Activated naive CD8-positive, alpha-beta T cell treated with anti-CD3 and anti-CD28 coated beads, Interleukin-2, amount 50 U/mL, for 24 hours (primary cell): ENCODE results near the gene ADAMTS12.
A peak's percentile ranks its signal among the peaks of the same experiment; 100 is the strongest.

ENCODE experiments used
- ATAC-seq: fragments of 150-1000 bp; cut with Tn5 transposase; one replicate; pipeline ENCODE4 v1.10.0; 2021
- DNase-seq: peaks from one replicate; pipeline ENCODE4 v3.0.0; 2021
- H3K27ac Mint-ChIP-seq: one replicate; pipeline ENCODE4 v1.8.0; 2021; ENCODE audit warnings: mild to moderate bottlenecking, mixed read lengths
- H3K27me3 Mint-ChIP-seq: one replicate; pipeline ENCODE4 v1.8.0; 2021; ENCODE audit warnings: mixed read lengths
- H3K36me3 Mint-ChIP-seq: one replicate; pipeline ENCODE4 v1.8.0; 2021; ENCODE audit warnings: low read depth, mixed read lengths
- H3K4me1 Mint-ChIP-seq: one replicate; pipeline ENCODE4 v1.8.0; 2021; ENCODE audit warnings: mixed read lengths
- H3K4me3 Mint-ChIP-seq: one replicate; pipeline ENCODE4 v1.8.0; 2021; ENCODE audit warnings: mild to moderate bottlenecking, moderate library complexity, mixed read lengths
- H3K9me3 Mint-ChIP-seq: one replicate; pipeline ENCODE4 v1.8.0; 2021; ENCODE audit warnings: mixed read lengths

Gene ADAMTS12, protein sequence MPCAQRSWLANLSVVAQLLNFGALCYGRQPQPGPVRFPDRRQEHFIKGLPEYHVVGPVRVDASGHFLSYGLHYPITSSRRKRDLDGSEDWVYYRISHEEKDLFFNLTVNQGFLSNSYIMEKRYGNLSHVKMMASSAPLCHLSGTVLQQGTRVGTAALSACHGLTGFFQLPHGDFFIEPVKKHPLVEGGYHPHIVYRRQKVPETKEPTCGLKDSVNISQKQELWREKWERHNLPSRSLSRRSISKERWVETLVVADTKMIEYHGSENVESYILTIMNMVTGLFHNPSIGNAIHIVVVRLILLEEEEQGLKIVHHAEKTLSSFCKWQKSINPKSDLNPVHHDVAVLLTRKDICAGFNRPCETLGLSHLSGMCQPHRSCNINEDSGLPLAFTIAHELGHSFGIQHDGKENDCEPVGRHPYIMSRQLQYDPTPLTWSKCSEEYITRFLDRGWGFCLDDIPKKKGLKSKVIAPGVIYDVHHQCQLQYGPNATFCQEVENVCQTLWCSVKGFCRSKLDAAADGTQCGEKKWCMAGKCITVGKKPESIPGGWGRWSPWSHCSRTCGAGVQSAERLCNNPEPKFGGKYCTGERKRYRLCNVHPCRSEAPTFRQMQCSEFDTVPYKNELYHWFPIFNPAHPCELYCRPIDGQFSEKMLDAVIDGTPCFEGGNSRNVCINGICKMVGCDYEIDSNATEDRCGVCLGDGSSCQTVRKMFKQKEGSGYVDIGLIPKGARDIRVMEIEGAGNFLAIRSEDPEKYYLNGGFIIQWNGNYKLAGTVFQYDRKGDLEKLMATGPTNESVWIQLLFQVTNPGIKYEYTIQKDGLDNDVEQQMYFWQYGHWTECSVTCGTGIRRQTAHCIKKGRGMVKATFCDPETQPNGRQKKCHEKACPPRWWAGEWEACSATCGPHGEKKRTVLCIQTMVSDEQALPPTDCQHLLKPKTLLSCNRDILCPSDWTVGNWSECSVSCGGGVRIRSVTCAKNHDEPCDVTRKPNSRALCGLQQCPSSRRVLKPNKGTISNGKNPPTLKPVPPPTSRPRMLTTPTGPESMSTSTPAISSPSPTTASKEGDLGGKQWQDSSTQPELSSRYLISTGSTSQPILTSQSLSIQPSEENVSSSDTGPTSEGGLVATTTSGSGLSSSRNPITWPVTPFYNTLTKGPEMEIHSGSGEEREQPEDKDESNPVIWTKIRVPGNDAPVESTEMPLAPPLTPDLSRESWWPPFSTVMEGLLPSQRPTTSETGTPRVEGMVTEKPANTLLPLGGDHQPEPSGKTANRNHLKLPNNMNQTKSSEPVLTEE (N-terminal part only)

DNA sequence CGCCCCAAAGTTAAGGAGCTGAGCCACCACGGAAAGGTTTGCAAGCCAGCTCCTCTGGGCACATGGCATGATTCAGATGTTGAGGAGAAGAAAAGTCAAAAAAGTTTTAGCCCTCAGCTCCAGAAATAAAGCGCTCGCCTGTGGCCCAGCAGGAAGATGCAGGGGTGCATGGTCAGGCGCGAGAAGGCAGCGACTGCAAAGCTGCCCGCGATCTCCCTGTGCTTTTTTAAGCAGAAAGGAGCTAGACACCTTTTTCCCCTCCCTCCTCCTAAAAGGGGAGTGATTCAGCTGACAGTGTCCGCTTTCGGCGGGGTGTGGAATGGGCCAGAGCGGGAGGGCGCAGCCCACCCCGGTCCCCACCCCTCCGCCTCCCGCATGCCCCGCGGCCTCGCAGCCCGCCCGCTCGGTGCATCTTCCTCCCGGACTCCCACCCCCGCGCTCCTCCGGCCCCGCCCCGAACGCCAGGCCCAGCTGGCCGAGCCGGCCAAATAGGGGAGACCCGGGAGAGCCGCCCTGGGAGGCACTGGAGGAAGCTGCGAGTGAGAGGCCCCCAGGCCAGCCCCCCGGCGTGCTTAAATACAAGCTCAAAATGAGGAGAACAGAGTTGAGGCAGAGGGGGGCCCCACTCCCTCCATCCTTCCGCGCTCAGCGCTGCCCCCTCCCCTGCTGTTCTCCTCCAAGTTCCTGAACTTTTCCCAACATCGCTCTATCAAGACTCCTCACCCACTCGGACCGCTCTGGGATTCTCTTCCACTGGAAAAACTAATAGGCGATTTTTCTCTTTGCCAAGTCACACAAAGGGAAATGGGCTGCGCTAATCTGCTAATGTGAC lies at the start of gene ADAMTS12:
ADAMTS12 (minus strand) TSS at position 203 of the 832 bp plus-strand sequence; CDS start at position 69, 134 bp downstream.
- Mint-ChIP-seq H3K27ac (no peak within 1 kb of the TSS), H3K27me3 (peaks cover 44% of the 10 kb centered on the region), H3K4me3 (peak within 1 kb of the TSS; percentile 29), H3K36me3 (no peaks in the 10 kb centered on the region), H3K9me3 (peaks cover 8% of the 10 kb centered on the region), H3K4me1 (no peaks in the 10 kb centered on the region)
- DNase-seq: peak; percentile 2
- ATAC-seq: no peak

DNA sequence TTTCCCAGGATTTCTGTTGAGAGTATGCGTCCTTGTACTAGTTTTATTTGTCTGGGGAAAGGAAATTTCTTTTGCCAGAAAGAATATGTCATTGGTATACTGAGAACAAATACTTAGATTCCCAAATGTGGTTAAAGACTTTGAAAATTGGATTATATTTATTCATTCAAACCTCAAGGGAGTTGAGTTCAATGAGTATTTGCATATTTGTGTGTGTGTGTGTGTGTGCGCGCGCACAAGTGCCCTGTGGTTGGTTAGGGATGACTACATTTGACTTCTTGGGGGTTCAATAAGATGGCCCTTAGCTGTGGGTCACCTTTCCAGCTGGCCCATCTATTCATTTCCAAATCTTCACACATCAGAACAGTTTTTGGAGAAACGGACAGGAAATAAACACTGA lies 49.3 kb upstream of the ADAMTS12 start:
- no peak for DNase-seq
- Mint-ChIP-seq H3K9me3 (no peaks in the 10 kb centered on the region), H3K36me3 (no peaks in the 10 kb centered on the region), H3K4me1 (no peaks in the 10 kb centered on the region), H3K4me3 (no peak overlapping the region), H3K27ac (no peak overlapping the region), H3K27me3 (peaks cover 42% of the 10 kb centered on the region)
- ATAC-seq: no peak

DNA sequence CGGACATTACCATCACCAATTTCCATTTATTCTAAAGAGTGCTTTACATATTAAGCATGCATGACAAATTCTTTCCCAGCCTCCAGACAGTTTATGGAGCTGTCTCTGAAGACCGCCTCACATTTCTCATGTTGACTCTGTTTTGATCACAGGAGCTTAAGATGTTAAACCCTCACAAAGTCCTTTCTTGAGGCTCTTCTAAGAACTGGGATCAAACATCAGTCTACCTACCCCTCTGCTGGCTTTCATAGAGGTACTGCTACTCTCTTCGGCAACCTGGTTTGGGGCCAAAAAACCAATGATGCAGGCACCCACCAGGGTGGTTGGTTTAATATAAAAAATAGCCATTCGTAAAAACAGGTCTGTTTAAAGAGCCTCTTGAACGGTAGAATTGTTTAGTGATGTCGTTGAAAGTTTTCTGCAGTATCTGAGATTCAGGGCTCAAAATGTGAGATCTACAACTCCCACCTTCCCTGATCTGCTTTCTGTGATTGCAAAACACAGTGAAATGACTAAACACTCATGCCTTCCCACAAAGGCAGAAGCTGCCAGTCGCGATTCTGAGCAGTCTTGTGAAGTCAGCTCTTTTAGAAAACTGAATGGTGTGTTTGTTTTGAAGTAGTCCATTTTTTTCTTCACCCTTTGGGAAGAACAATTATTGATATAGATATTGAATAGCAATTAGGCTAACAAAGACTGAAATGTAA lies 47.9 kb upstream of the ADAMTS12 start:
- no peak overlapping the region for H3K27ac Mint-ChIP-seq
- ATAC-seq: no peak
- no peaks in the 10 kb centered on the region for H3K4me1 Mint-ChIP-seq
- DNase-seq: no peak
- H3K9me3 Mint-ChIP-seq: no peaks in the 10 kb centered on the region
- no peak overlapping the region for H3K4me3 Mint-ChIP-seq
- H3K36me3 Mint-ChIP-seq: no peaks in the 10 kb centered on the region
- H3K27me3 Mint-ChIP-seq: peaks cover 49% of the 10 kb centered on the region

DNA sequence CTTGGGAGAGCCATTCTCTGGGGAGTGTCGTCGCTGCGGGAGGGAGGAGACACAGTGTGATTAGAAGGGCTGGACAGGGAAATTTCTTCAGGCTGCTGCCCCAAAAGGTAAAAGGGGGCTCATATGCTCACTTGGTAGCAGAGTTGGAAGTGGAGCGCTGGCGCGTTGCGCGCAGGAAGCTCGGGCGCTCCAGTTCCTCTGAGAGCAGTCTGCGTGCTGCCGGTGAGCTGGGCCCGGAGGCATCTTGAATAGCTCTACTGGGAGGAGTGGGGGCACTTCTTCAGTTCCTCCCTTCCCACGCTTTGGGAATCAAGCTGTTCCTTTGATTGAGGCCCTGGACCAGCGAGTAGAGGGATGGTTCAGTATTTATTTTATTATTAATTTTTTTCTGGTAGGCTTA lies 47.1 kb upstream of the ADAMTS12 start:
- H3K27ac Mint-ChIP-seq: no peak overlapping the region
- H3K27me3 Mint-ChIP-seq: peaks cover 48% of the 10 kb centered on the region

DNA sequence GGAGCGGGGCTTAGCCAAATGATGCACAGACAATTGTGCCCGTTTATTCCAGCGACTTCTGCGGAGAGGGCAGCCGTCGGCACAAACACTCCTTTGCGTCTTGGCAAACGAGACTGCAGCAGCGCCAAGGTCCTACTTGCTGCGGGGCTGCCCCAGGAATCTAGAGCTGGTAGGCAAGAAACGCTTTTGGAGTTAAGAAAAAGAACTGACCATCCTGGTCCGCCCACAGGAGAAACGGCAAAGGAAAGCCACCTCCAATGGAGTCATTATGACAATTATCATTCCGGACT lies 46.7 kb upstream of the ADAMTS12 start:
- ATAC-seq: no peak

More for the DNA sequence above, 47.1 kb upstream of the ADAMTS12 start:
- ATAC-seq (no peak), DNase-seq (no peak)
- Mint-ChIP-seq H3K9me3 (no peaks in the 10 kb centered on the region), H3K4me1 (no peaks in the 10 kb centered on the region), H3K4me3 (no peak overlapping the region), H3K36me3 (no peaks in the 10 kb centered on the region)

DNA sequence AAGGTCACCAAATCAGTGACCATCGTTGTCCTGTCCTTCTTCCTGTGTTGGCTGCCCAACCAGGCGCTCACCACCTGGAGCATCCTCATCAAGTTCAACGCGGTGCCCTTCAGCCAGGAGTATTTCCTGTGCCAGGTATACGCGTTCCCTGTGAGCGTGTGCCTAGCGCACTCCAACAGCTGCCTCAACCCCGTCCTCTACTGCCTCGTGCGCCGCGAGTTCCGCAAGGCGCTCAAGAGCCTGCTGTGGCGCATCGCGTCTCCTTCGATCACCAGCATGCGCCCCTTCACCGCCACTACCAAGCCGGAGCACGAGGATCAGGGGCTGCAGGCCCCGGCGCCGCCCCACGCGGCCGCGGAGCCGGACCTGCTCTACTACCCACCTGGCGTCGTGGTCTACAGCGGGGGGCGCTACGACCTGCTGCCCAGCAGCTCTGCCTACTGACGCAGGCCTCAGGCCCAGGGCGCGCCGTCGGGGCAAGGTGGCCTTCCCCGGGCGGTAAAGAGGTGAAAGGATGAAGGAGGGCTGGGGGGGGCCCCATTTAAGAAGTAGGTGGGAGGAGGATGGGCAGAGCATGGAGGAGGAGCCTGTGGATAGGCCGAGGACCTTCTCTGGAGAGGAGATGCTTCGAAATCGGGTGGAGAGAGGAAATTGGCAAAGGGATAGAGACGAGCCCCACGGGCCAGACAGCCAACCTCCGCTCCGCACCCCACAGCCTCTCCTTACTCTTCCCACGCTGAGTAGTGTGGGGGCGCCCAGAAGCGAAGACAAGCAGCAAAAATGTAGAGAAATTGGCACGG lies 46.1 kb upstream of the ADAMTS12 start:
- Mint-ChIP-seq H3K4me3 (no peak overlapping the region), H3K4me1 (no peaks in the 10 kb centered on the region), H3K27me3 (peaks cover 47% of the 10 kb centered on the region), H3K27ac (no peak overlapping the region), H3K36me3 (no peaks in the 10 kb centered on the region), H3K9me3 (no peaks in the 10 kb centered on the region)
- ATAC-seq: no peak
- no peak for DNase-seq

More for the DNA sequence above, 46.7 kb upstream of the ADAMTS12 start:
- H3K36me3 Mint-ChIP-seq: no peaks in the 10 kb centered on the region
- no peaks in the 10 kb centered on the region for H3K4me1 Mint-ChIP-seq
- no peak overlapping the region for H3K27ac Mint-ChIP-seq
- peaks cover 47% of the 10 kb centered on the region for H3K27me3 Mint-ChIP-seq
- DNase-seq: no peak
- H3K4me3 Mint-ChIP-seq: no peak overlapping the region
- no peaks in the 10 kb centered on the region for H3K9me3 Mint-ChIP-seq

DNA sequence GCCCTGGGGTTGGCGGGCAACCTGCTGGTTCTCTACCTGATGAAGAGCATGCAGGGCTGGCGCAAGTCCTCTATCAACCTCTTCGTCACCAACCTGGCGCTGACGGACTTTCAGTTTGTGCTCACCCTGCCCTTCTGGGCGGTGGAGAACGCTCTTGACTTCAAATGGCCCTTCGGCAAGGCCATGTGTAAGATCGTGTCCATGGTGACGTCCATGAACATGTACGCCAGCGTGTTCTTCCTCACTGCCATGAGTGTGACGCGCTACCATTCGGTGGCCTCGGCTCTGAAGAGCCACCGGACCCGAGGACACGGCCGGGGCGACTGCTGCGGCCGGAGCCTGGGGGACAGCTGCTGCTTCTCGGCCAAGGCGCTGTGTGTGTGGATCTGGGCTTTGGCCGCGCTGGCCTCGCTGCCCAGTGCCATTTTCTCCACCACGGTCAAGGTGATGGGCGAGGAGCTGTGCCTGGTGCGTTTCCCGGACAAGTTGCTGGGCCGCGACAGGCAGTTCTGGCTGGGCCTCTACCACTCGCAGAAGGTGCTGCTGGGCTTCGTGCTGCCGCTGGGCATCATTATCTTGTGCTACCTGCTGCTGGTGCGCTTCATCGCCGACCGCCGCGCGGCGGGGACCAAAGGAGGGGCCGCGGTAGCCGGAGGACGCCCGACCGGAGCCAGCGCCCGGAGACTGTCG lies 45.4 kb upstream of the ADAMTS12 start:
- Mint-ChIP-seq H3K27me3 (peaks cover 43% of the 10 kb centered on the region), H3K4me1 (no peaks in the 10 kb centered on the region), H3K9me3 (no peaks in the 10 kb centered on the region), H3K27ac (no peak overlapping the region), H3K4me3 (no peak overlapping the region), H3K36me3 (no peaks in the 10 kb centered on the region)
- ATAC-seq: no peak
- no peak for DNase-seq

DNA sequence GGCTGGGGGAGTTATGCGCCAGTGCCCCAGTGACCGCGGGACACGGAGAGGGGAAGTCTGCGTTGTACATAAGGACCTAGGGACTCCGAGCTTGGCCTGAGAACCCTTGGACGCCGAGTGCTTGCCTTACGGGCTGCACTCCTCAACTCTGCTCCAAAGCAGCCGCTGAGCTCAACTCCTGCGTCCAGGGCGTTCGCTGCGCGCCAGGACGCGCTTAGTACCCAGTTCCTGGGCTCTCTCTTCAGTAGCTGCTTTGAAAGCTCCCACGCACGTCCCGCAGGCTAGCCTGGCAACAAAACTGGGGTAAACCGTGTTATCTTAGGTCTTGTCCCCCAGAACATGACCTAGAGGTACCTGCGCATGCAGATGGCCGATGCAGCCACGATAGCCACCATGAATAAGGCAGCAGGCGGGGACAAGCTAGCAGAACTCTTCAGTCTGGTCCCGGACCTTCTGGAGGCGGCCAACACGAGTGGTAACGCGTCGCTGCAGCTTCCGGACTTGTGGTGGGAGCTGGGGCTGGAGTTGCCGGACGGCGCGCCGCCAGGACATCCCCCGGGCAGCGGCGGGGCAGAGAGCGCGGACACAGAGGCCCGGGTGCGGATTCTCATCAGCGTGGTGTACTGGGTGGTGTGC lies 44.7 kb upstream of the ADAMTS12 start, which contains the start of gene RXFP3:
RXFP3 (plus strand) TSS at position 6 of the 636 bp plus-strand sequence; CDS start at position 361, 355 bp downstream.
- H3K36me3 Mint-ChIP-seq: no peaks in the 10 kb centered on the region
- H3K4me1 Mint-ChIP-seq: no peaks in the 10 kb centered on the region
- H3K27ac Mint-ChIP-seq: no peak within 1 kb of the TSS
- peaks cover 43% of the 10 kb centered on the region for H3K27me3 Mint-ChIP-seq
- no peak for DNase-seq
- no peak within 1 kb of the TSS for H3K4me3 Mint-ChIP-seq
- no peak for ATAC-seq
- no peaks in the 10 kb centered on the region for H3K9me3 Mint-ChIP-seq

DNA sequence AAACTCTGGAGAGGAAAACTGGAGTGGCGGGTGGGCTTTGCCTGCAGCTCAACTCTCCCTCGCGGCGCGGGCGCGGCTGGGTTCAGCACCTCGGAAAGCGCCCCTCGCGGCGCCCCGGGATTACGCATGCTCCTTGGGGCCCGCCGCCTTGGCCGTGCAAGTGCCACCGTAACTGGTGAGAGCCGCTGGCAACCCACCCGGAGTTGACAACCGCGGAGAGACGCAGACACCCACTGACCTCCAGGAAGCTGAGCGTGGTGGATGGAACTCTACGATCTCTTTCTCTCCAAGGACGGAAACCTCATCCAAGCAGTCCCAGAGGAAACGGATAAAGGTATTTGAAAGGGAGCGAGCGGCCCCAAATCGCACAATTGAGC lies 44.2 kb upstream of the ADAMTS12 start:
- no peak overlapping the region for H3K4me3 Mint-ChIP-seq
- no peaks in the 10 kb centered on the region for H3K4me1 Mint-ChIP-seq
- peaks cover 43% of the 10 kb centered on the region for H3K27me3 Mint-ChIP-seq
- no peaks in the 10 kb centered on the region for H3K9me3 Mint-ChIP-seq
- DNase-seq: peak; percentile 62
- no peaks in the 10 kb centered on the region for H3K36me3 Mint-ChIP-seq
- ATAC-seq: no peak
- no peak overlapping the region for H3K27ac Mint-ChIP-seq

DNA sequence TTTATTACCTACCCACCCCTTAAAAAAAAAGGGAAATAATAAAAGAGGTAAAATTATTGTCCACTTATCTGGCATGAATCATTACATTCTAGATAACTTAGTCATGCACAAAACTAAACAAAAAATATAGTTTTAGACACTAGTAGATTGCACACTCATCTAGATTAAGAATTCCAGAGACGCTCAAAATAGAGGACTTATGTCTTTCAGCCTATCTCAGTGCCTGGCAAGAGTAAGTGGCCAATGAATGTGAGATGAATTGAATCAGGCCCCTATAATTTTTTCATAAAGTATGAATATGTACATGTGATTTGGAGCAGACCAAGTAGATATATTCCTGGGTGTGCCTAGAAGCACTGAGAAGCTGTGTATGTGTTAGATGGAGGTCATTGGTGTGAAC lies 42.4 kb upstream of the ADAMTS12 start:
- Mint-ChIP-seq H3K27me3 (peaks cover 30% of the 10 kb centered on the region), H3K27ac (no peak overlapping the region), H3K9me3 (no peaks in the 10 kb centered on the region), H3K4me3 (no peak overlapping the region), H3K36me3 (no peaks in the 10 kb centered on the region), H3K4me1 (no peaks in the 10 kb centered on the region)
- ATAC-seq (no peak), DNase-seq (no peak)

DNA sequence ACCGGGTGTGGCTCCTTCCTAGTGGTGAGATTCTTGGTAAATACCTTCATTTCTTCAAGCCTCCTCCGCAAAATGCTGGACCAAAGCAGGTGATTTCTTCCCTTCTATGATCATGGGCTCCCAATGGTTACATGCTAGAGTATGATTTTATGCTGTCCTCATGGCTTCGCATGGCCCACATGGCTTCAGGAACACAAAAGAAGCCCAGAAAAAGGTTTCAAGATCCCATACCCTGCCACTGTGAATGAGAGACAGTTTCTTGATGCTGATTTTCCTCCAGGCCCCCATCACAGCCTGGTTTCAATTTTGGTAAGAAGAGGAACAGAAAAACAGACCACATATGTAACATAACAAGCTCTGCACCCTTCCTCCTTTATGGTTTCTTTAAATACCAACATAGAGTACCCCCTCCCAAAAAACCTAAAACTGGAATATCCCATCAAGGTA lies 42.0 kb upstream of the ADAMTS12 start:
- no peaks in the 10 kb centered on the region for H3K4me1 Mint-ChIP-seq
- no peaks in the 10 kb centered on the region for H3K36me3 Mint-ChIP-seq
- peaks cover 27% of the 10 kb centered on the region for H3K27me3 Mint-ChIP-seq
- no peak overlapping the region for H3K27ac Mint-ChIP-seq
- no peak overlapping the region for H3K4me3 Mint-ChIP-seq
- H3K9me3 Mint-ChIP-seq: no peaks in the 10 kb centered on the region
- ATAC-seq (no peak), DNase-seq (no peak)

DNA sequence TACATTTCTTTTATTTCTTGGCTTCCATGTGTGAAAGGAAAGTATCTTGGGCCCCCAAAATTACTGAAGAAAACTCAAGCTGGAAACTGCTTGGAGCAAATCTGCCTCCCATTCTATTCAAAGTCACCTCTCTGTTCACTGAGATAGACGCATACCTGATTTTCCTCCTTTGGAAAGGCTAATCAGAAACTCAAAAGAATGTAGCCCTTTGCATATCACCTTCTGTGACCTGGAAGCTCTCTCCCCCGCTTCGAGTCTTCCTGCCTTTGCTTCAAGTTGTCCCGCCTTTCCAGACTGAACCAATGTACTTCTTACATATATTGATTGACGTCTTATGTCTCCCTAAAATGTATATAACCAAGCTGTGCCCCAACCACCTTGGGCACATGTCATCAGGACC lies 39.3 kb upstream of the ADAMTS12 start:
- Mint-ChIP-seq H3K27me3 (peaks cover 10% of the 10 kb centered on the region), H3K4me3 (no peak overlapping the region), H3K4me1 (no peaks in the 10 kb centered on the region), H3K27ac (no peak overlapping the region), H3K36me3 (no peaks in the 10 kb centered on the region), H3K9me3 (no peaks in the 10 kb centered on the region)
- no peak for DNase-seq
- no peak for ATAC-seq
